ENCODE results near the gene AXL.
A peak's percentile ranks its signal among the peaks of the same experiment; 100 is the strongest.
"Not testable (repeated sequence)": the region's sequence is repeated elsewhere in the genome, so short reads cannot be mapped to it uniquely, and the experiment has no call there.

Gene AXL

DNA sequence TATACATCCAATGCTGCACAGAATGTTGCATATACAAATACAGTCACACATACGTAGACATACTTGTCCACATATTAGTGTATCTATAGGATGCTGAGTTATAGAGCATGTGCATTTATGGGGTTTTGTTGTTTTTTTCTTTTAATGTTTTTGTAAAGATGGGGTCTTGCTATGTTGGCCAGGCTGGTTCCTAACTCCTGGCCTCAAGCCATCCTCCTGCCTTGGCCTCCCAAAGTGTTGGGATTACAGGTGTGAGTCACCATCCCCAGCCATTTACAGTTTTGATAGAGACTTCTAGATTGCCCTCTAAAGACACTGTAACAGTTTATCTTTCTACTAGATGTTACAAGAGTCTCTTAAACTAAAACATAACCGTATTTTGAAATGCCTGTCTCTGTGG lies 59.5 kb downstream of the AXL start:
- no peak for DNase-seq

DNA sequence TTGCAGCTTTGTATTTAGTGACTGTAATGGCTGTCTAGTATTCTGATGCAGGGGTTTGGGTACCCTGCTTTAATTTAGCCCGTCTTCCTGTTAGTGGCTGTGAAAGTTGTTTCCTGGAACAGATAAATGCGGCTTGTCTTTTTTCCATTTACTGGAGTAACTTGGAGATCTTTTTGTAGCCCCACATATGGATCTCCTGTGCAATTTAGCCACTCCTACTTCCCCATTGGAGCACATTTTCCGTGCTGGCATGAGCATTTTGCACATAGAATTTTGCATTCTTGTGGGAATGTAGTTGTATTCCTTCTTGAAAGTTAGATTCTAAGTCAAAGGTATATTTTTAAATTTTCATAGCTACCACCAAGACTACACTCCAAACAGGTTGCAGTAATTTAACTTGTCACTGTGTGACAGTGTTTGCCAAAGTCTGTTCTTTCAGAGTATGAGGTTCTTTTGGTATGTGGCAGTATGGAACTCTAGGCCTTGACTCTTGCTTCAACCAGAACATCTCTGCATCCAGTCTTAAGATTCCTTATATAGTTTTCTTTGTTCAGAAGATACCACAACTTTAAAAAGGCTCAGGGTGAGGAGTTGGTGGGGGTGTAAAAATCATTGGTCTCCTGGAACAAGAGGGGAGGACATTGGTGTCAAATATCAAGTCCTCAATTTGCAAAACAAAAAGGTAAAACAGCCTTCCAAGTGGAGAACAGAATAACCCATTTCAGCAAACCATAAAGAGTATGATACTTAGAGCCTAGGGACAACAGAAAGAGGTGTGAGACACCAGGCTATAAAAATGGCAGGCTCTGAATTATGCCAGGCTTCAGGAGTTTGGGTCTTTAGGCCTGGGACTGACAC lies 69.9 kb downstream of the AXL start:
- no peak for DNase-seq

DNA sequence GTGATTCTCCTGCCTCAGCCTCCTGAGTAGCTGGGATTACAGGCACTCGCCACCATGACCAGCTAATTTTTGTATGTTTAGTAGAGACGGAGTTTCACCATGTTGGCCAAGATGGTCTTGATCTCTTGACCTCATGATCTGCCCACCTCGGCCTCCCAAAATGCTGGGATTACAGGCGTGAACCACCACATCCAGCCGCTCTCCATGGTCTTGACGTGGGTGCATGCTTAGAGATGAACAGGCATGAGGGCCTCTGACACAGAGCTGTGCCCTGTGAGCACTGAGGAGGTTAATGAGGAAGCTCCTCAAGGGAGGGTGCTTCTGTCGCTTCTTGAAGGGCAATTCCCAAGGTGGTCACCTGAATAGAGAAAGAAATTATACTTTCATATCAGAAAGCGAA lies 70.8 kb downstream of the AXL start:
- not testable (repeated sequence) for DNase-seq

DNA sequence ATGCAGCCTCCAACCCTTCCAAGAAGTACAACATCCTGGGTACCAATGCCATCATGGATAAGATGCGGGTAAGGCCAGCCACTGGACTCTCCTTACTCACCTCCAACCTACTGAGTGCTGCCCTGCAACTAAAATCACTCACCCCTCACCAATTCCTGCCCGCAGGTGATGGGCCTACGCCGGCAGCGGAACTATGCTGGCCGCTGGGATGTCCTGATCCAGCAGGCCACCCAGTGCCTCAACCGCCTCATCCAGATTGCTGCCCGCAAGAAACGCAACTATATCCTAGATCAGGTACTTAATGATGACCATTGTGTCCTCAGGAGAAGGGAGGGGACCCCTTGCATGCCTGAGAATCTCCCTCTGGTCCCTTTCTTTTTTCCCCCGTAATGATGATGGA lies 75.4 kb downstream of the AXL start:
- DNase-seq: no peak

DNA sequence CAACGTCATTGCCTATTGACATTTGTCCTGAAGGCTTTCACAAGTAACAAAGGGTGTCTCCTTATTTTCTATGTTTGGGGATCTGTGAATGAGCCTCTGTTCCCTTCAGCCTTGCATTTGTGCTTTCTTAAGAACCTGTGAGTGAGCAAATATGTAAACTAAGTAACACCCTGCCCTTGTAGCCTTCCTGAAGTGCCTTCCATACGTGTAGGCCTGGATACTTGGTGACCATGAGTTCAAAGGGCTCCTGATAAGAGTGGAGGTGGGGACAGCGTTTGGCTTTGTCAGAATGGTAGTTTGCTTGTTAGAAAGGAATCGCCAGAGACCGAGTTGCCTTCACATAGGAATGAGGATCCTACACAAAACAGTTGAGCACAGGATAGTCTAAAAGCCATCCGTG lies 76.5 kb downstream of the AXL start:
- no peak for DNase-seq

DNA sequence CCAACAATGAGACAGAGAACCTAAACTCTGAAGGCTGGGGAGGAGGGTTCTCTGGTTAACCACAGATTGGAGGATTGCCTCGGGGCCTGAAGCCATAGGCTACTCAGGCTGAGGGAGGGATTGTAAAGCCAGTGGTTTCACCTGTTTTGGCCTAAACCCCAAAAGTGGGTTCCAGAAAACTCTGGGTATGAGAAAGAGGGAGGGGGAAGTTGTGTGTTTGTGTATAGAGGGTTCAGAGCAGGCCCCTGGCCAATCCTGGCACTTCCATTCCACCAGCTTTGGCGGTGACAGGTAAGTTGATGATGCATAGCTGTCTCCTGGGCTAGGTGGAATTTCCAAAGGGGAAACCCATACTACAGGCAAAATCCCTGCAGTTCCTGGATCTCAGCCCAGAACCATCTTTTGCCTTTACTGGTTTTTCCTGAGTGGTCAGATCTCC lies 77.4 kb downstream of the AXL start:
- no peak for DNase-seq

DNA sequence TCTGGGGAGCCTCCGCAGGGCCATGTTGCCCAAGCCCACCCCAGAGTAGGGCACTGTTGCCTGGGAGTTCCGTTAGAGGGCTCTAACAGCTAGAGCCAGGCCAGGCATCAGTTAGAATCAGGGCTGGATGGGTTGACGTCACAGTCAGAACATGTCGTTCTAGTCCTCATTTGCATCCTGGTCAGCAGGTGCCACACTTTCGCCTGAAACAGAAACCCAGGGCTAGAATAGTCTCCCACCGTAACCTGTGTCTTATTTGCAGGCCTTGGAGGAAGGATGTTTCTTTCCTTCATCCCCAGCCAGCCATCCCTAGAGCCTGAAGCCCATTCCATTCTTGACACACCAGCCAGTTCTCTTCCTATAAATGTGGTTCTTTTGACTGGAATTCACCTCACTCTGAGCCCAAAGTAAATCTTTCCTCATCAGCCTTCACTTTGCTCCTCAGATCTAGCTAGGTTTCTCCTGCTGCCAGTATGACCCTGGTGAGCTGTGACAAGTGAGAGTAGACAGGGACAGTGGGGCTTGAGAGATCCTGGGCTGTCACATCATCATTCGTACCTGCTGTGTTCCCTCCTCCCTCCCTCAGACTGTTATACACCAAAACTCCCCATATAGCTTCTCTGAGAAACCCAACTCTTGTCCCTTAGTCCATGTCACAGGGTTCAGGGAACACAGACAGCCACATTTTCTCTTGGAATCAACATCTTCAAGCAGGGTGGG lies 78.8 kb downstream of the AXL start:
- DNase-seq: no peak

DNA sequence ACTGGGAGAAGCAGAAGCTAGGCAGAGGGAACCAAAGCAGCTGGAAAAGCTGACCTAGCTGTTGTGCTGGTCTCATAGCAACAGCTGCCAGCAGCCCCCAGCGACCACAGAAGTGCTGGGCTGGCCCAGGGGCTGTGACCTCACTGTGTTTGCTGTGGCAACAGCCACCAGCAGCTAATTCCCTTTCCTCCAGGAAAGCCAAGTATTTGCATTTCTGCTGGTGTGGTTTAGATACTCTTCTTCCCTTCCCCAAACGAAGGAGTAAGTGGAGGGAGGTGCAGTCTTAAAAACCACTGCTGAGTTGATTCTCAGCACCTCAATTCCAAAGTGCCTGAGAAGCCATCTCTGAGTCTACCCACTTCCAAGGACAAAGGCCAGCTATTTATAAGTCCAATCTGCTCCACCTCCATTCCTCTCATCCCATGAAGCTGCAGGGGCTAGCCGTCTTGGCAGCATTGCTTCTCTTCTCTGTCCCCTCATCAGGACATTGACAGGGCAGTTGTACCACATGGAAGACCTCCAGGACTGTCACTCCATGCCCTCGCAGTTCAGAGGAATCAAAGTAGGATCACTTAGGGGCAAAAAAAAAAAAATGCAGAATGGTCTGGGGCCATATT lies 79.4 kb downstream of the AXL start:
- DNase-seq: no peak

DNA sequence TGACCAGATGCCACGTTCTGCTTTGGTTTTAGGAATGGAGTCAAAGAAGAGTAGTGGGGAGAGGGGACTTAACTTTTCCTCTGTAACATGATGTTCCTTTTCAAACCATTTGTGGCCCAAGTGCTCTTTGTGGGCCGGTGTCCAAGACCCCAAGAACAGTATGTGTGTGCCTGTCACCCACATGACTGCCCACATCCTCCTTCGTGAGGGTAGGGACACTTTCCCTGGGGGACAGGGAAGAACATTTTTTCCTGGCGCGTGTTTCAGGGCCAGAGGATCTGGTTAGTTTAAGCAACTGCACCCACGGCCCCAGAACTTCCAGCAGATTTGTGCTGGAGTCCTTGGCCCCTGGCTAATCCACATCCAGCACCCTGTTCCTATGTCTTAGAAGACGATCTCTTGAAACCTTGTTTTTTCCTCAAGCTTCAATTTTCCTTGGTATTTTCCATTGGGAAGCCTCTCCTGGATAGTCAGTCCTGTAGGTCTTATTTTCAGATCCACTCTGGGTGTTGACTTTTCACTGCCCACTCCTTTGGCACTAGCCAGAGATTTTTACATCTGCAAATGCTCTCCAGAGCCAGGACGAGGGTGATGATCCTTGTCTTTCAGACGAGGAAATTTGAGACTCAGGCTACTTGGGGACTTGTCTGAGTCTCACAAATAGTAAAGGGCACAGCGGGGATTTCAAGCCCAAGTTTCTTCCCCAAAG lies 80.2 kb downstream of the AXL start:
- no peak for DNase-seq

DNA sequence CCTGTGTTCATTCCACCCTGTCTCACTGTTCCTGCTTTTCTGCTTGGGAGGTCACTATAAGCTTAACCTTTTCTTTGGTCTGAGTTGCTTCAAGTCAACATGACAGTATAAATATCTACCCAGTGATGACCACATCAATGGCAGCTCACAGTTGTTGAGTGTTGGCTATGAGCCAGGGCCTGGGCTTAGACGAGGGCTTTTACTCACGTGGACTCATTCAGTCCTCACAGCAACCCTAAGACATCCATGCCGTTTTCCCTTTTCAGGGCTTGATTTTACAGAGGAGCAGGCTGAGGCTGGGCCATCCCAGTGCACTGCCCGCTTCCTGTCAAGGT lies 80.7 kb downstream of the AXL start:
- DNase-seq: no peak

DNA sequence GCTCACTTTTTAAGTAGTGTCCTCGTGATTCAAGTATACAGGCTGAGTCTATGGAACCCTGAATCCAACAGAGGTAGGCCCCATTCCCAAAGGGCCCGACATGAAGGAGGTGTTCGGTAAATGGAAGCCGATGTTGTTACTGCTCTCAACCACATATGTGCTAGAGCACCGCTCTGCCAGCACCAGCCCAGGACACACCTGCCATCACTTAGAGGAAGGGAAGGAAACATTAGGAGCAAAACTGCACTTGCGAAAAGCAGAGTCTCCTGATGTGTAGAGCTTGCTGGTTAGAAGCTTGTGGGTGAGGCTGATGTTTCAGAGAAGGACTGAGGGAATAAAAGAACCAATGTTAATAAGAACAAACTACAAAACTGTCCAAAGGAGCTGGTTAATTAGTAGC lies 81.5 kb downstream of the AXL start:
- no peak for DNase-seq

DNA sequence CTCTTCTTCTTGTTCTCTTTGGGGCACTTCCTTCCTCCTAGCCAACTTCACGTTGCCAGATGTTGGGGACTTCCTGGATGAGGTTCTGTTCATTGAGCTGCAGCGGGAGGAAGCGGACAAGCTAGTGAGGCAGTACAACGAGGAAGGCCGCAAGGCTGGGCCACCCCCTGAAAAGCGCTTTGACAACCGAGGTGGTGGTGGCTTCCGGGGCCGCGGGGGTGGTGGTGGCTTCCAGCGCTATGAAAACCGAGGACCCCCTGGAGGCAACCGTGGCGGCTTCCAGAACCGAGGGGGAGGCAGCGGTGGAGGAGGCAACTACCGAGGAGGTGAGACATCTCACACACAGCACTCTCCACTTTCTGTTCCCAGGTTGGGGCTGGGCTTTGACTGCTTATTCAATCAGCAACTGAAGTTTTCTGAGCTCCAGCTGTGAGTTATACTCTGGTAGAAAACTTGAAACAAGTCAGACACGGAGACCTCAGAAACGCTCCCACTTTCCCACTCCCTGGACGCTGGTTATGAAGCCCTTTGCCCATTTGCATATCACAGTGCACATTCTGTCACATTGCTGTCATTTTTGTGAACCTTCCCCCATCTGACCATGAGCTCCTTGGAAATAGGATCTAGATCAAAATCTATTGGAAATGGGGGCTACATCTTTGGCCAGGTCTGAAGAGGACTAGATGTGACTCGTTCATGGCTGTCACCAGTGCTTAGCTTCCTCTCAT lies 83.8 kb downstream of the AXL start:
- DNase-seq: peak in 2 of 4 experiments; percentile 19 to 24

DNA sequence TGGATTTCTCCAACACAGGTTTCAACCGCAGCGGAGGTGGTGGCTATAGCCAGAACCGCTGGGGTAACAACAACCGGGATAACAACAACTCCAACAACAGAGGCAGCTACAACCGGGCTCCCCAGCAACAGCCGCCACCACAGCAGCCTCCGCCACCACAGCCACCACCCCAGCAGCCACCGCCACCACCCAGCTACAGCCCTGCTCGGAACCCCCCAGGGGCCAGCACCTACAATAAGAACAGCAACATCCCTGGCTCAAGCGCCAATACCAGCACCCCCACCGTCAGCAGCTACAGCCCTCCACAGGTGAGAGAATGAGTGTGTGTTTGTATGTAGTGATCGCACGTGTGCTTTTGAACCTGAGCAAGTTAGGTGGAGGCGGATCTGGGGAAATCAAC lies 84.9 kb downstream of the AXL start:
- DNase-seq: no peak

DNA sequence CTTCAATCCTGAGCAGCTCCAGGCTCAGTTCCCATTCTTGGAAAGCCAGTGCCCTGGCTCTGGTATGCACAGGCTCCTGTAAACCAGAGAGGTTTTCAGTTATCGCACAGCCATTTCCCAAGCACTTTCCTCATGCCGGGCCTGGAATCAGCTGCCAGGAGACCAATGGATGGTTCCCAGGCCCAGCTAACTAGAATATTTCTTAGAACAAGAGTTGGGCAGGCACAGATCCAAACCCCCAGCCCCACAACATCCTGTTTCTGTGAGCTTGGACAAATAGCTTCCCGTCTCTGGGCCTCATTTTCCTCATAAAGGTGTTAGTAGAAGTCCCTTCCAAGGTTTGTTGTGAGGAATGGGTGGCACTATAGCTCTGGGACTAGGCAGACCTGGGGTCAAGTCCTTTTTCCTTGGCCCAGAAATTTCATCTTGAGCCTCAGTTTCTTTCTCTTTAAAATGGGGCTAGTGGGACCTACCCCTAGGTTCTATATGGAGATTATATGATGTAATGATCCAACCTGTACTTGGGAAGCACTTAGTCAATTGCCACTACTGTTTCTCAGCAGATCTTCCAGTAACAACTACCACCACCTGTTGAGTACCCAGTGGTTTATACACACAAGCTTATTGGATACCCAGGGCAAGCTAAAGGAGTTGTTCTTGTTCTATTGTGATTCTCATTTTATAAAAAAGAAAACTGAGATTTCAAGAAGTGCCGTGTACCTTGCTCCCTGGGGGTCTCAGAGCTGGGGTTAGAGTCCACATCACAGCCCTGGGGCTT lies 85.9 kb downstream of the AXL start:
- no peak for DNase-seq

DNA sequence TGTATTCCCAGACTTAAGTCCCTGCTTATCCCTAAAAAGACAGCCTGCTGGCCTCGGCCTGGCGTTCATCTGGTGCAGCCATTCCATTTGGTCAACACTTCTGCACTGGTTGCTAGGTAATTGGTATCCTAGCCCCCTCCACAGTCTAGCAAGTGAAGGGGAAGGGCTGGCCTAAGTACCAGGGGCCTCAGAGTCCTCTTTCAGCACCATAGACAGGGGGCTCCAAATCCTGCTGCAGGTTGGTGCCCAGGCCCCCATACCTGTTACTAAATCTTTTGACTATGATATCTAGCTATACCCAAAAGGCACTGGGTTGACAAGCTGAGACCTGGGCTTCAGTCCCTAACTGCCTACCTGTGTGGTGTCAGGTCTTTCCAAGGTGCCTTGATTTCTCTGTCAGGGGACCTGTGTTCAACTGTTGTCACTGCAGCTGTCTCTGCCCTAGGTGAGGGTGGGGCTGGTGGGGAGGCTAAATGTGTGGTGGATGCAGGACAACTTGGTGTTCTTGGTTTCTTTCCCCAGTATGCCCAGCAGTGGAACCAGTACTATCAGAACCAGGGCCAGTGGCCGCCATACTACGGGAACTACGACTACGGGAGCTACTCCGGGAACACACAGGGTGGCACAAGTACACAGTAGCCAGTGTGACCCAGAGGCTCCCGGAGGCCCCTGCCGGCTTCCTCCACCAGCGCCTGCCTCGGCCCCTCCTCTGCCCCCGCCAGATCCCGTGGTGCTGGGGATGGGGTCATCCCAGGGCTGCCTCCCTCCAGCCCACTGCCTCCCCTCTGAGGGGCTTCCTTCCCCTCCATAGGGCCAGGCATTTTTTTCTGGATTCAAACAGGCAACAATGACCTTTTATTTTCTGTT lies 87.1 kb downstream of the AXL start:
- no peak for DNase-seq

DNA sequence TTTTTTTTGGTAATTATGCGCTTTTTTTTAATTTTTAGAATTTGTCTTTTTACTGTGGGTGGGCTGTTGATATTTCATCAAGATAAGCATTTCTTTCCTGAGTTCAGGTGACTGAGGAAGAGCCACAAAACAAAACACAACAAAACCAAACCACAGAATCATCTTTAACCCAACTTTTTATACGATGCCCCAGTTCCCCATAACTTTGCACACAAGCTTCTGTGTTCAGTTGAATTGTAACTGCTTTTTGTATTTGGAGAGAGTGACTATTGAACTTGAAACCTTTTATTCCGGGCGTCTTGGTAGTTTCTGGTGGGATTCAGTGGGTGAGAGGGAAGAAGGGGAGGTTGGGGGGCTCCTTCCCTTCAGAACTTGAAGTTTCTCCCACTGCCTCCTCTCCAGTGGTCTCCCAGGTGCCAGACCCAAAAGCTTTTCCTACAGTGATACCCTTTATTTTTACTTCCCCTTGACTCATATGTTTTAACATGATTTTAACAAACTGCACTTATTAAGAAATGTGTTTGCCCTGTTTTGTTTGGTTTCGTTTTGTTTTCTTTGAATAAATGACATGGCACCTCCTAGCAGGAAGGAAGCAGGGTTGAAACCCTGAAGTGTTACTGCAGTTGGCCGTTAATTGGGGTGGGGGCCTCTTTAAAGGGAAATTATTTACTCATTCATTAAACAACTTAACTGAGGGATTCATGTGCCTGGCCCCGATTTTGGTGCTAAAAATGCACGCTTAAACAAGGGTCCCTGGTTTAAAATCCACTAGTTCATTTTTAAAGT lies 88.3 kb downstream of the AXL start:
- no peak for DNase-seq

DNA sequence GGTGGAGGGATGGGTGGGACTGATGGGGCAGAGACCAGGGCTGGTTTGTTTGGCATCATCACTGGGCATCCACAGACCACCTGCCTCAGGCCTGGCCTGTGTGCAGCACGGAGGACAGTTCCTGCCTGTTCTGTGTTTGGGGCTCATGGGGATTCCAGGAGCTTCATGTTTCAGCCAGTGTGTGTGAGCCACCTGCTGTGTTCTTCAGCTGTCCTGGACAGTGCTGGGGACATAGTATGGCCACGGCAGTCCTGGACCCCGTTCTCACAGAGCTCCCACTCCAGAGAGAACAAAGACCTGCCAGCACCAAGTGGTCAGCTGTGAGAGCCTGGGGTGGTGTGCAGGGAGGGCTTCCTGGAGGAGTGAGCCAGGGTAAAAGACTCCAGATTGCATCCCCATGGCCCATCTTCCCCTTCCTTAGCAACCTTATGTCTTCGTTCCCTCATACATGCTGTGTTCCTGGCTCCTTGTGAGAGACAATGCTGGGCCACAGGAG lies 89.0 kb downstream of the AXL start:
- DNase-seq: no peak

DNA sequence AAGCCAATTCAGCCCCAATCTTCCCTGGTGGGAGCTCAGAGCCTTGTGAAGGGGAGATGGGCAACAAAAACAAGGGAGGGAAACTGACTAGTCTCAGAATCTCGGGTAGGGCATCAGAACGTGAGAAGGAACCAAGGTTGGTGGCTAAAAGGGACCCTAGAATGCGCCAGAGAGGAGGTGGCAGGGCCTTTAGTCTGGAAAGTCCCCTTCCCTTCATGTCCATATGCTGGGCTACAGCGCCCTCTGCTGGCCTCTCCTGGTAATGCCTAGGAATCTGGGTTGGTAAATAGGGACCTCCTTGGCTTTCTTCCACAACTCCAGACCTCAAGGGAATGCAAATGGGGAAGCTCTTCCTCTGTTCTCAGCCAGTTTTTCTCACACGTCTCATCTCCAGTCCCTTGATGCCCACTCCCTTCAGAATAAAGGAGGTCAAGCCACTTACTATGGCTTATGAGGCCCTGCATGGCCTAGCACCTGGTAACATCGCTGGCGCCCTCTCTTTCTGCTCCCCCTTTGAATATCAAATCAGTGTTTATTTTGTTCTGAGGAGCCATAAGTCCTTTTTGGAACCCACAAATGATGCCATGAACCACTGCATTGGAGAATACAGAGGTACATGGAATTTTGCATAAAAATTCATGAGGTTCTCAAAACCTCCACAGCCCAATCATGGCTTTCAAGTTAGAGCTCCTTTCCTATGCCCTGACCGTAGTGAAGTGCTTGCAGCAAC lies 89.6 kb downstream of the AXL start:
- peak; percentile 69 to 98 (median 84) for DNase-seq

Data from activated CD4-positive, CD25-positive, alpha-beta regulatory T cell (primary cell).